Fibroblast of mammary gland (primary cell): ENCODE results near the gene G6PC1.
A peak's percentile ranks its signal among the peaks of the same experiment; 100 is the strongest.
"Not testable (repeated sequence)": the region's sequence is repeated elsewhere in the genome, so short reads cannot be mapped to it uniquely, and the experiment has no call there.

ENCODE experiments used
- DNase-seq: peaks from one replicate; pipeline ENCODE4 v3.0.0-alpha.2; 2010; ENCODE audit warnings: low read depth
- H3K4me3 ChIP-seq: 2 replicates; pipeline ENCODE4 v1.5.1; 2011; ENCODE audit warnings: low read depth, mild to moderate bottlenecking, low read length, moderate library complexity; ENCODE audit not compliant: control insufficient read depth
- CTCF ChIP-seq: conservative IDR thresholded peaks from 2 replicates; pipeline ENCODE4 v1.5.1; 2011; ENCODE audit warnings: low read depth, low read length, inconsistent platforms; ENCODE audit not compliant: control insufficient read depth, insufficient read depth

The G6PC1 gene

GRCh38 chr17:42877037-42877436 is 23.6 kb upstream of the G6PC1 start:
- no peak for DNase-seq
- TF ChIP-seq CTCF, result no peak
- no peak overlapping the region for H3K4me3 ChIP-seq

- no peak for DNase-seq
- no peak overlapping the region for H3K4me3 ChIP-seq
- no peak for TF ChIP-seq CTCF
Measured at GRCh38 chr17:42878123-42878880, 22.3 kb upstream of the G6PC1 start.

GRCh38 chr17:42878924-42879595 is 21.5 kb upstream of the G6PC1 start:
- no peak overlapping the region for H3K4me3 ChIP-seq
- no peak for TF ChIP-seq CTCF
- DNase-seq, result no peak

GRCh38 chr17:42879596-42879985 is 21.0 kb upstream of the G6PC1 start:
- DNase-seq, result peak; percentile 30

GRCh38 chr17:42880776-42881310 is 19.8 kb upstream of the G6PC1 start:
- DNase-seq, result no peak
- TF ChIP-seq CTCF, result no peak
- no peak overlapping the region for H3K4me3 ChIP-seq

More at GRCh38 chr17:42879596-42879985, 21.0 kb upstream of the G6PC1 start:
- TF ChIP-seq CTCF, result no peak
- no peak overlapping the region for H3K4me3 ChIP-seq

GRCh38 chr17:42881706-42882105 is 18.9 kb upstream of the G6PC1 start:
- DNase-seq, H3K4me3 ChIP-seq: not testable (repeated sequence)

GRCh38 chr17:42882166-42882565 is 18.4 kb upstream of the G6PC1 start:
- no peak for DNase-seq
- TF ChIP-seq CTCF, result no peak
- no peak overlapping the region for H3K4me3 ChIP-seq
